Measurements from ENCODE around the gene CACFD1.
"Not testable (repeated sequence)": the region's sequence is repeated elsewhere in the genome, so short reads cannot be mapped to it uniquely, and the experiment has no call there.

Gene CACFD1

GRCh38 chr9:133440874-133441273, 18.9 kb upstream of the CACFD1 start:
- DNase-seq (ENCODE audit: low read depth): no peak

GRCh38 chr9:133441571-133441970, 18.2 kb upstream of the CACFD1 start:
- DNase-seq (ENCODE audit: low read depth): no peak

- DNase-seq (ENCODE audit: low read depth): no peak
Measured at GRCh38 chr9:133443248-133443647, 16.5 kb upstream of the CACFD1 start.

GRCh38 chr9:133443982-133444381, 15.8 kb upstream of the CACFD1 start:
- DNase-seq (ENCODE audit: low read depth): no peak

- no peak for DNase-seq (ENCODE audit: low read depth)
Measured at GRCh38 chr9:133445293-133445969, 14.3 kb upstream of the CACFD1 start.

- DNase-seq (ENCODE audit: low read depth): no peak
Measured at GRCh38 chr9:133448487-133448972, 11.2 kb upstream of the CACFD1 start.

- DNase-seq (ENCODE audit: low read depth): no peak
Measured at GRCh38 chr9:133449760-133450159, 10.0 kb upstream of the CACFD1 start.

- DNase-seq (ENCODE audit: low read depth): not testable (repeated sequence)
Measured at GRCh38 chr9:133451865-133452264, 7.9 kb upstream of the CACFD1 start.

GRCh38 chr9:133452562-133452961, 7.2 kb upstream of the CACFD1 start:
- no peak for DNase-seq (ENCODE audit: low read depth)

- no peak for DNase-seq (ENCODE audit: low read depth)
Measured at GRCh38 chr9:133453651-133454050, 6.1 kb upstream of the CACFD1 start.

- DNase-seq (ENCODE audit: low read depth): no peak
Measured at GRCh38 chr9:133454325-133454724, 5.5 kb upstream of the CACFD1 start.

- DNase-seq (ENCODE audit: low read depth): no peak
Measured at GRCh38 chr9:133454943-133455673, 4.7 kb upstream of the CACFD1 start.

- DNase-seq (ENCODE audit: low read depth): no peak
Measured at GRCh38 chr9:133455936-133456335, 3.8 kb upstream of the CACFD1 start.

- no peak for DNase-seq (ENCODE audit: low read depth)
Measured at GRCh38 chr9:133456409-133456808, 3.4 kb upstream of the CACFD1 start.

GRCh38 chr9:133457233-133457632, 2.5 kb upstream of the CACFD1 start:
- DNase-seq (ENCODE audit: low read depth): no peak

- no peak for DNase-seq (ENCODE audit: low read depth)
Measured at GRCh38 chr9:133457748-133458147, 2.0 kb upstream of the CACFD1 start.

- no peak for DNase-seq (ENCODE audit: low read depth)
Measured at GRCh38 chr9:133458643-133459312, 1.0 kb upstream of the CACFD1 start.

- DNase-seq (ENCODE audit: low read depth): no peak
Measured at GRCh38 chr9:133460405-133461175, 812 bp downstream of the CACFD1 start.

GRCh38 chr9:133461975-133462374, 2.2 kb downstream of the CACFD1 start:
- no peak for DNase-seq (ENCODE audit: low read depth)

- DNase-seq (ENCODE audit: low read depth): no peak
Measured at GRCh38 chr9:133463234-133463863, 3.6 kb downstream of the CACFD1 start.

- DNase-seq (ENCODE audit: low read depth): no peak
Measured at GRCh38 chr9:133463864-133464615, 4.3 kb downstream of the CACFD1 start.
